Activated CD8-positive, alpha-beta memory T cell treated with anti-CD3 and anti-CD28 coated beads for 24 hours (primary cell): ENCODE measurements around the gene TMEM116.
"Not testable (repeated sequence)": the region's sequence is repeated elsewhere in the genome, so short reads cannot be mapped to it uniquely, and the experiment has no call there.

ENCODE experiments used
- DNase-seq: peaks from one replicate; pipeline ENCODE4 v3.0.0-alpha.2; 2020

Gene TMEM116

DNA sequence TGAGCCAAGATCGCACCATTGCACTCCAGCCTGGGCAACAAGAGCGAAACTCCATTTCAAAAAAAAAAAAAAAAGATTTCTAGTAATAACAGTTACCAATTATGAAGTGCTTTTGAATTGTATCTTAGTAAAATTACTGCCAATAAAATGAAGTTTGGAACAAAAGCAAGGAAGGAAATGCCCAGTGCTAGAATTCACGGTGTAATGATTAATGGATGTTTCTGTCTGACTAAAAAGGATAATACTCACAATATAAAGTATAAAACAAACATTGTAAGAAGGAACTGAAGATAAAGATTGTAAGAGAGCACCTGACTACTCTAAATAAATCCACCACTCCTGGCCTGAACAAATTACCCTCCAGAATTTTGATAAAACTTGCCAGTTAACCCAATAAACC is 4.0 kb downstream of the TMEM116 start:
- no peak for DNase-seq

DNA sequence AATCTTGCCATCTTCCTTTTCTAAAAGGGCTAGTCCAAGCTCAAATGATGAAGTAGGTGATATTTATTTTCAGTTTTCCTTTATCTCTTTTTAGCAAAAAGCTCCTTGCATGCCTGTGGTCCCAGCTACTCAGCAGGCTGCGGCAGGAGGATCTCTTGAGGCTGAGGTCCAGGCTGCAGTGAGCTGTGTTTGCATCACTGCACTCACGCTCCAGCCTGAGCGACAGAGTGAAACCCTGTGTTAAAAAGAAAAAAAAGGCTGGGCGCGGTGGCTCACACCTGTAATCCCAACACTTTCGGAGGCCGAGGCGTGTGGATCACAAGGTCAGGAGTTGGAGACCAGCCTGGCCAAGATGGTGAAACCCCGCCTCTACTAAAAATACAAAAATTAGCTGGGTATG is 5.0 kb downstream of the TMEM116 start:
- DNase-seq, result no peak

DNA sequence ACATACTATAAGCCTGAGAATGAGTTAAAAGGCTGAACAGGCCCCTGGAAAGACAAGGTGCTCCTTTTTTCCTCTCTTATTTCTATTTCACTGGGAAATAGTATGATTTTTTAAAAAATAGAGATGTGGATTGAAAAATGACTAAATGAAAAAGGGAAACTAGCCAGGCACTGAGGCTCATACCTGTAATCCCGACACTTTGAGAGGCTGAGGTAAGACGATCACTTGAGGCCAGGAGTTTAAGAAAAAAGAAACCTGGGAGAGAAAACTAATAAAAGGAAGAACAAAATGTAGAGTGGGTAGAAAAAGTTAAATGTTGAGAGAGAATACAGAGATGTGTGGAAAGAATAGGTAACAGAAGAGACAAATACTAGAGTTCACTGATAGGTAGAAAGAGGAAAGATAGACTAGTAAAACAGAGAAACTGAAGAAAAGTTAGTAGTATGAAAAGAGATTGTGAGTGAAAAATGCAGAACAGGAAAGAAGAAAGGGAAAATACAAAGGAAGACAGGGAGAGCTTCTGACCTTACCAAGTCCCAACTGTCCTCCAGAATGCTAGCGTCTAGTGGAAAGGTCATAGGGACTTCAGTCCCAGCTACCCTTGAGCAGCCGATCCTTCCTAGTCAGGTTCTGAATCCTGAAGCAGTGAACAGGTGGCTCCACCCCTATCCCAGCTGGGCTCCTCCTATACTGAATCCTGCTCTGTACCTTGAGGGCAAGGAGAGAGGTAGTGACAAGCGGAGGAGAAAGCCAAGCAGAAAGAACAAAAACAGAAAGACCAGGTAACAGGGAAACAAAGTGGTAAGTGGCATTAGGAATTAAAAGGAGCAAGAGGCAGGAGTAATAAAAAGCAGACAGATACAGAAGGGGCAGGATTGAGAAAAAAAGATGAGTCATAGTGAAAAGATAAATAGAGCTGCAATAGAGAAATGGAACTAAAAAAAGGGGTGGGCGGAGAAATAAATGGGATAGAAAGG is 7.3 kb downstream of the TMEM116 start:
- no peak for DNase-seq

DNA sequence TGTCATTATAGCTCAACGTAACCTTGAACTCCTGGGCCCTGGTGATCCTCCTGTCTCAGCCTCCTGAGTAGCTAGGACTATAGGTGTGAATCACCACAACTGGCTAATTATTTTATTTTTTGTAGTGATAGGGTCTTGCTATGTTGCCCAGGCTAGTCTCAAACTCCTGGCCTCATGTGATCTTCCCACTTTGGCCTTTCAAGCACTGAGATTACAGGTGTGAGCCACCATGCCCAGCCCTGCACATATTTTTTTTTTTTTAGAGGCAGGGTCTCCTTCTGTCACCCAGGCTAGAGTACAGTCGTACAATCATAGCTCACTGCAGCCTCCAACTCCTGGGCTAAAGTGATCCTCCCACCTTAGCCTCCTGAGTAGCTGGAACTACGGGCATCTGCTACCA is 8.9 kb downstream of the TMEM116 start:
- no peak for DNase-seq

DNA sequence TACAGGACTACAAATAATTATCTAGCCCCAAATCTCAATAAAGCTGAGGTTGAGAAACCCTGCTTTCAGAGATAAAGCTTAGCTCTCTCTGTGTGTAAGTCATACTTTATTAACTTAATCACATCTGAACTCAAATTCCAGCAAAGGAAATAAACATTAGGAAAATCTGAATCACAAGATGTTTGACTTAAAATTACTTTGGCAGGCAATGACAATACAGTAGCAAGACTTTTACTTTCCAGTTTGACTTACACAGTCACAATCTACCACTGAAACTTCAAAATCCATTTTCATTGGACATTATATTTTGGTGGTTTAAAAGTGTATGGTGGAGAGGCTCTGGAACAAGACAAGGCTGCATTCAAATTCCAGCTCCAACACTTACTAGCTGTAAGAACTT is 11.4 kb downstream of the TMEM116 start:
- no peak for DNase-seq

DNA sequence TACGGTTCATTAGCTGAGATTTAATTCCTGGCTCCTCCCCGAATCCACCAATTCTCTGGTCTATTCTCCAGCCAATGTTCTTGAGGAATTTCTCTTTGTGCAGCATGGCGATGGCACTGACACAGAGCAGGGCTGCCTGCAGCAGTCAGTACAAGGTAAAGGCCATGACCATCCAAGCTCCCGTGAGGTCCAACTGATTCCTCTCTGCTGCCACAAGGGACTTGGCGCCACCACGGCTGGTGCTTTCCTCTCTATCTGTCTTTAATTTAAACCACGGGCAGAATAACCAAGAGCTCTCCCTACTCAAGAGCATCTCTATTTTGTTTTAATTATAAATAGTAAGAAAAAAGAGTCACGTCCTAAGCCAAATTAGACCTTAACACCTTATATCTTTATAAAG is 12.1 kb downstream of the TMEM116 start:
- no peak for DNase-seq

DNA sequence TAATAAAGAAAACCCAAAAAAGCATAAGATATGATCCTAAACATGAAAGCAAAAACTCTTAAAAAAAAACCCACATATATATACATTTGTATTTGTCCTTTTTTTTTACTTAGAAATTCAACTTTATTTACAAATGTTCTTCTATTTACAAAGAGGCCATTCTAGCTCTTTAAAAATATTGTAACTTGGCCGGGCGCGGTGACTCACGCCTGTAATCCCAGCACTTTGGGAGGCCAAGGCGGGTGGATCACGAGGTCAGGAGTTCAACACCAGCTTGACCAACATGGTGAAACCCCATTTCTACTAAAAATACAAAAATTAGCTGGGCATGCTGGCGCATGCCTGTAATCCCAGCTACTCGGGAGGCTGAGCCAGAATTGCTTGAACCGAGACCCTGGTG is 13.8 kb downstream of the TMEM116 start:
- DNase-seq, result not testable (repeated sequence)

DNA sequence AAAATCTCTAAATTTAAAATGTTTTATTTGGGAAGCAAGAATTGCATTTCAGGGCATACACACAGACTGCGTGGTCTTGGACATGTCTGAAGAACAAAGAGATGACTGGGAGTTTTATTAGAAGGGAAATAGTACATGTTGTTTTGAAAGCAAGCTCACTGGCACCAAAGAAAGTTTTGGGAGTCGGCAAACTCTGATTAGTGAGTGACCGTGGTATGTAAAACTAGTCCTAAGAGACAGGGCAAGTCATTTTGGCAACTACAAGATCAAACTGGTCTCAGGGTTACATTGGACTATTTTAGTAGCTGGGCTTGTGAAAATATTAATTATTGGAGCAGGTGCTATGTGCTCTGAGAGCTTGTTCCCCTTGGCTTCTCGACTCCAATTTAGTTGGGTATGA is 14.9 kb downstream of the TMEM116 start:
- DNase-seq, result no peak

DNA sequence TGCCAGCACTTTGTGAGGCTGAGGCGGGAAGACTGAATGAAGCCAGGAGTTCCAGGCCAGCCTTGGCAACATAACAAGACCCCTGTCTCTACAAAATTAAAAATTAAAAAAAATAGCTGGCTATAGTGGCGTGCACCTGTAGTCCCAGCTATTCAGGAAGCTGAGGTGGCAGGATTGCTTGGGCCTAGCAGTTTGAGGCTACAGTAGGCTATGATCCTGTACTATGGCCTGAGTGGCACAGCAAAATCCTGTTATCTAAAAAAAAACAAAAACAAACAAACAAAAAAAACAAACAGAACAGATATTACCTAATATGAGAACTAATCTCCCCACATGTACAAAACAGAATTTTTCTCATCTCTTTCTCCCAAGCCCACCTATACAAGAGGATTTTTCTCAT is 15.7 kb downstream of the TMEM116 start:
- DNase-seq, result no peak

DNA sequence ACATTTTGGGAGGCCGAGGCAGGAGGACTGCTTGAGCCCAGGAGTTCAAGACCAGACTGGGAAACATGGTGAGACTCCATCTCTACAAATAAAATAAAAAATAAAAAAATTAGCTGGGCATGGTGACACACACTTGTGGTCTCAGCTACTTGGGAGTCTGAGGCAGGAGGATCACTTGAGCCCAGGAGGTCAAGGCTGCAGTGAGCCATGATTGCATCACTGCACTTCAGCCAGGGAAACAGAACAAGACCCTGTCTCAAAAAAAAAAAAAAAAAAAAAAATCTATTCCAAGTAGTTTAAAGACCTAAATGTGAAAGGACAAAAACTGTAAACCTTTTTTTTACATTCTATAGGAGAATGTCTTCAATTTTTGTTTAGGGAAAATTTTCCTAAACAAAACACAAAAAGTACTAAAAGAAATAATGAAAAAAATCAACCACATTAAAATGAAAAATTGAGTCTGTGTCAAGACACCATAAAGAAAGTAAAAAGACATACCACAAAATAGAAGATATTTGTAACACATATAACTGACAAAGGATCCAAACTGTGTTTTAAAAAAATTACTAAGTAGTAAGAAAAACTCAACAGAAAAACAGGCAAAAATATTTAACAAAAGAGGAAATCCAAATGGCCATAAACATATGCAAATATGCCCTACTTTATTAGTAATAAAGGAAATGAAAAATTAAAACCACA is 17.0 kb downstream of the TMEM116 start:
- no peak for DNase-seq

DNA sequence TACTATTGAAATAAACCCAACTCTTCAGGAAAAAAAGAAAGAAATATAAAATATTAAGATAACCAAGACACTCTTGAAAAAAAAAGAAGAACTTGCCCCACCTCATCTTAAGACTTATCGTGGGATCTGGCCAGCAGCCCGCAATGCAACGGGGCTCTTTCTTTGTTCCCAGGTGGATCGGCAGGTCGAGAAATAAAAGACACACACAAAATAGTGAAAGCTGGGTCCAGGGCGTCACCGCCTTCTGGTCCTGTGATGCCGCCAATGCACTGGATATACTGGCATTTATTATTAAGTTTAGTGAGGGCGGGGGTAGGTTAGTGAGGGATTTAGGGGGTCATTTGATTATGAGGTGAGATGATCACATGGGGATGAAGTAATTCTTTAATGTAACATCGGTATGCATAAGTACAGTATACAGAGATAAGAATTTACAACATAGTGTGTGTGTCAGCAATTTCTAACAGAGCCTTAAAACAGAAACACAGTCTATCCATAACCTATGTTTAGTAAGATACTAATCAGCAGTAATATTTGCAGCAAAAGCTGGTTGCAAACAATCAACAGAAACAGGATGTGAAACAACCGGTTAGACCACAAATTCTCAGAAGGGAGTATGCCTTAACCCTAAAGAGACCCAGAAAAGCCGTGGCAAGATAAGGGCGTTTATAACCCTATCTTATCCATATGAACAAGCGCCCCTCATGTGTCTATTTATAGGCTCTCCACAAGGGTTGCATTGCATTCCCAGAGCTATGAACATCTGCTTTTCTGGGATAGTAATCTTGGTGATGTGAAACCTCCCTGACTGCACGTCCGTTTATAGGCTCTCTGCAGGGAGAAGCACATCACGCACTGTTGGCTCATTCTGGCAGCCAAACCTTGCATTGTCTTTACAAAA is 18.5 kb downstream of the TMEM116 start:
- not testable (repeated sequence) for DNase-seq

DNA sequence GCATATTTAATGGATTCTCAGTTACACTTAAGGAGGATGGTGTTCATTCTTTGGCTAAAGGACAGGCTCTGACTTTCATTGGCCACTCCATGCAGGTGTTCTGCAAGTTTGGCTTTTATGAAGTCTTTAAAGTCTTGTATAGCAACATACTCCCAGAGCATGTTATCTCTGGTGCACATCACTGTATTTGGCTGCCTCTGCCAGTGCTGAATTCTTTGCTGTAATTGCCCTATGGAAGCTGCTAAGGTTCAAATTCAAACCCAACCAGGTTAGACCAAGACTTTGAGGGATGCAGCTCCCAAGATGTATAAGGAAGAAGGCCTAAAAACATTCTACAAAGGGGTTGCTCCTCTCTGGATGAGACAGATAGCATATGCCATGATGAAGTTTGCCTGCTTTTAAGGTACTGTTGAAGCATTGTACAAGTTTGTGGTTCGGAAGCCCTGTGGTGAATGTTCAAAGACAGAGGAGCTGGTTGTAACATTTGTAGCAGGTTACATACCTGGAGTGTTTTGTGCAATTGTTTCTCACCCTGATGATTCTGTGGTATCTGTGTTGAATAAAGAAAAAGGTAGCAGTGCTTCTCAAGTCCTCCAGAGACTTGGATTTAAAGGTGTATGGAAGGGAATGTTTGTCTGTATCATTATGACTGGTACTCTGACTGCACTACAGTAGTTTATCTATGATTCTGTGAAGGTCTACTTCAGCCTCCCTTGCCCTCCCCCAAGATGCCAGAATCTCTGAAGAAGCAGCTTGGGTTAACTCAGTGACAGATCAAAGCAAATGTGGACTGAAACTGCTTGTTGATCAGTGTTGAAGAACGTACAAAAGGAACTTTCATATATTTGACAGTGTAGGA is 19.4 kb downstream of the TMEM116 start:
- no peak for DNase-seq

DNA sequence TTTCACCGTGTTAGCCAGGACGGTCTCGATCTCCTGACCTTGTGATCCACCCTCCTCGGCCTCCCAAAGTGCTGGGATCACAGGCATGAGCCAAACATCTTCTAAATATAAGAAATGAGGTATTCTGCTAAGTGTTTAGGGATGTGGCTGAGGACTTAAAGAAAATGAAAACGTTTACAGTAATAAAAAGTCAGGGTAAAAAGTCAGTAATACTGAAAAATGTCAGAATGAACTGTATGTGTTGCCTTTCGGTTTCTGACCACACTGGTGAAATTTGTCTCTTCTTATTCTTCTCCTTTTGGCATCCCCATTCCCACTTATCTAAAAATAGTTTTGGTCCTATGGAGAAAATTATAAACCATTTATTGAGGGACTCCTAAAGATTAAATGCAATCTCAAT is 20.5 kb downstream of the TMEM116 start:
- no peak for DNase-seq

DNA sequence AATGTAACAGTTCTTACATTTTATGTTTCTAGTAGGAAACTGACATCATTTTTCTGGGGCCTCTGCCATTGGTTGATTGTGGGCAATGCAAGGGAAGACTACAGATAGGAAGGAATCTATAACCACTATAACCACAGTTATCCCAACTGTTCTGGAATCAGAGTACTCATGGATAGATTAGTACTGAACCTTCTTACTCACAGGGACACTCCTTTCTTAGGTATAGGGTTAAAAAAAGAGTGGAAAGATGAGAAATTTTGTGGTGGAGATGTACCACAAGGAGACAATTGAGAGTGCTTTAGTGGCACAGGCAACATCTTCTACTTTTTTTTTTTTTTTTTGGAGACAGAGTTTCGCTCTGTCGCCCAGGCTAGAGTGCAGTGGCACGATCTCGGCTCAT is 21.0 kb downstream of the TMEM116 start:
- no peak for DNase-seq

DNA sequence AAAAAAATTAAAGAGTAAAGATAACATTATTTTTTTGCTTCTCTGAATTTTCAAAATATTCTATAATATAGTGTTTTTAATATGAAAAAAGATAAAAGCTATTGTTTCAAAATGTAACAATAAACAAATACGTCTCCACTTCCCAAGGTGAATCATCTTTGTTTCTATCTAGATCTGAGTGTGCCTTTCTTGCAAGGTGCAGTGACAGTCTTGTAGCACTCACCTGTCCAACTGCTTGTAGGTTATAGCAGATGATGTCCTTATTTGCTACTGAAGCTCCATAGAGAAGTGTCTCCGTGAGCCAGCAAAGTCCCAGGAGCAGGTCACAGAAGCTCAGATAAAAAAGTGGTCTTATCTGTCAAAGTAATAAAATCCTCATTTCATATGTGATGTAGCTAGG is 21.4 kb downstream of the TMEM116 start:
- DNase-seq, result no peak

DNA sequence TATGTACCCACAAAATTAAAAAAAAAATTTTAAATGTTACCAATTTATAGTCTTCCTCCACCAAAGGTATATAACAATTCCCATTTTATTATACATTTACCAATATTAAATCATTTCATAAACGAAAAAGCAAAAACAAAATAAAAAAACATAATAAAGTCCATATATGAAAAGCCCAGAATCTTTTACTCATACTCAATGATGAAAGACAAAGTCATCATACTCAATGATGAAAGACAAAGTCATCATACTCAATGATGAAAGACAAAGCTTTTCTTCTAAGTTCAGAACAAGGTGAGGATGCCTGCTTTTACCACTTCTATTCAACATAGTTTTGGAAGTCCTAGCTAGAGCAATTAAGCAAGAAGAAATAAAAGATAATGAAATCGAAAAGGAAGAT is 28.1 kb downstream of the TMEM116 start:
- DNase-seq, result no peak

DNA sequence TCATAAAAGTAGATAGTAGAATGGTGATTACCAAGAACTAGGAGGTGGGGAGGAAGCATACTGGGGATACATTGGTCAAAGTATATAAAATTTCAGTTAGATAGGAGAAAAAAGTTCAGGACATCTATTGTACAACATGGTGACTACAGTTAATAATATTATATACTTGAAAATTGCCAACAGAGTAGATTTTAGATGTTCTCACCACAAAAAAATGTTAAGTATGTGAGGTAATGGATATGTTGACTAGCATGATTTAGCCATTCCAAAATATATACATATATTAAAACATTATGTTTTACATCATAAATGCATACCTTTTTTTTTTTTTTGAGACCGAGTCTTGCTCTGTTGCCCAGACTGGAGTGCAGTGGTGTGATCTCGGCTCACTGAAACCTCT is 31.0 kb downstream of the TMEM116 start:
- DNase-seq, result no peak

DNA sequence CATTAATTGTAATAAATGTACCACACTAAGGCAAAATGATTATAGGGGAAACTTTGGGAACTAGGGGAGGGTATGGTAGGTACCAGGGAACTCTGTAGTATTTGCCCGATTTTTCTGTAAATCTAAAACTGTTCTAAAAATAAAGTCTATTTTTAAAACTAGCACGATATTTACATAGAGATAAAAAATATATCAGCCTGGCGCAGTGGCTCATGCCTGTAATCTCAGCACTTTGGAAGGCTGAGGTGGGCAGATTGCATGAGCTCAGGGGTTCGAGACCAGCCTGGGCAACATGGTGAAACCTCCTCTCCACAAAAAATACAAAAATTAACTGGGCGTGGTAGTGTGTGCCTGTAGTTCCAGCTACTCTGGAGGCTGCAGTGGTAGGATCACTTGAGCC is 32.4 kb downstream of the TMEM116 start:
- DNase-seq, result no peak

DNA sequence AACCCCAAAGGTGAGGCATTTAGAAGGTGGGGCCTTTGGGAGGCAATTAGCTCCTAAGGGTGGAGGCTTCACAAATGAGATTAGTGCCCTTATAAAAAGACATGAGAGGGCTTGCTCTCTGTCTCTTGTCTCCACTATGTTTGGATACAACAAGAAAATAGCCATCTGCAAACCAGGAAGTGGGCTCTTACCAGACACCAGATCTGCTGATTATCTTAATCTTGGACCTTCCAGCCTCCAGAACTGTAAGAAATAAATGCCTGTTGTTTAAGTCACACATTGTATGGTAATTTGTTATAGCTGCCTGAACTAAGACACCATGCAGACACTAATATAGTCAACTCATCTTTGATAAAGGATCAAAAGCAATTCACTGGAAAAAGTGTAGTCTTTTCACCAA is 34.4 kb downstream of the TMEM116 start:
- DNase-seq, result no peak

DNA sequence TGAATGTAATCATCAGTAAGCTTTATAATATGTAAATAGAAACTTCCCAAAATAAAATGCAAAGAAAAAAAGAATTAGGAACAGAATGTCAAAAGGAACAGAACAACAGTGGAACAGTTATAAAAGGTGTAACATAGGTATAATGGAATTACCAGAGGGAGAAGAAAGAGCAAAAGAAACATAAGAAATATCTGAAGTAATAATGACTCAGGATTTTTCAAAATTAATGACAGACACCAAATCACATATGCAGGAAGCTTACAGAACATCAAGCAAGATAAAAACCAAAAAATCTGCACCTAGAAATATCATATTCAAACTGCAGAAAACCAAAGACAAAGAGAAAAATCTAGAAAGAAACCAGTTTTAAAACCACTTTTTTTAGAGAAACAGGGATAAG is 36.1 kb downstream of the TMEM116 start:
- DNase-seq, result no peak

DNA sequence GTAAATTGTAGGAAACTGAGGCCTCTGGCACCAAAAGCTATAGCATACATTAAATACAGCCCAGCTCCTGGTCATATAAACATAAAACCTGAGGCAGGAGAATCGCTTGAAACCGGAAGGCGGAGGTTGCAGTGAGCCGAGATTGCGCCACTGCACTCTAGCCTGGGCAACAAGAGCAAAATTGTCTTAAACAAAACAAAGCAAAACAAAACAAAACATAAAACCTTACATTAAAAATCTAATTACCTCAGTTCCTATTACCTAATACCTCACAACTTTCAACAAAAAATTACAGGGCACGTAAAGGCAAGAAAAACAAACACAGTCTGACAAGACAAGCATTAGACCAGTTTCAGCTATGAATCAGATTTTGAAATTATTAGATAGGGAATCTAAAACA is 36.7 kb downstream of the TMEM116 start:
- DNase-seq, result no peak
